A549 (cell line): Measurements from ENCODE around the gene PDIA6. TPM values are rescaled to one million over a fixed set of nuclear protein-coding genes. Genes with fewer than 3 reads are reported as not detected.

ENCODE experiments used
- ATAC-seq, 2 experiments: fragments of 200-7000 bp in 1 of 2; fragments of >200 bp in 1 of 2; cut with Nextera tagmentation in 1 of 2; cut with Tn5 transposase in 1 of 2; 3 replicates each; pipeline versions ENCODE4 v1.8.0 to v1.9.1; 2018 to 2020; ENCODE audit warnings: mild to moderate bottlenecking in 1 of 2, moderate library complexity in 1 of 2
- CTCF ChIA-PET: fragments of 300-600 bp; sonication (Branson Sonifier 250); formaldehyde crosslinking; extraction: SDS; loops from one replicate; lab custom pipeline; 2021; ENCODE audit warnings: antibody characterized with exemption, inconsistent platforms; lab: Yijun Ruan, JAX
- POLR2A ChIA-PET: fragments of 350-600 bp; formaldehyde crosslinking; extraction: SDS; loops from one replicate; lab custom pipeline; 2021; ENCODE audit warnings: antibody characterized with exemption, inconsistent platforms; lab: Yijun Ruan, JAX
- DNase-seq, 2 experiments: peaks; one replicate each; pipeline versions ENCODE4 v3.0.0 to v3.0.0-alpha.2; 2011 to 2016; ENCODE audit warnings: low read depth in 1 of 2, low spot score in 1 of 2
- FAIRE-seq: peaks from 2 replicates; lab custom pipeline; 2011; peaks lifted over from hg19 to GRCh38; lab: Jason Lieb, UNC
- H3K27ac ChIP-seq, 2 experiments: fragments of >200 bp; sonication (Bioruptor Twin); formaldehyde crosslinking; 3 replicates each; pipeline ENCODE4 v1.5.1; 2016 to 2017
- H3K4me1 ChIP-seq: fragments of >200 bp; sonication (Bioruptor Twin); formaldehyde crosslinking; 3 replicates; pipeline ENCODE4 v1.6.1; 2016
- H3K4me2 ChIP-seq: fragments of >200 bp; sonication (Bioruptor Twin); formaldehyde crosslinking; 3 replicates; pipeline ENCODE4 v1.6.1; 2016
- H3K4me3 ChIP-seq: fragments of >200 bp; sonication (Bioruptor Twin); formaldehyde crosslinking; 3 replicates; pipeline ENCODE4 v1.5.1; 2016
- H3K9me3 ChIP-seq: fragments of >200 bp; sonication (Bioruptor Twin); formaldehyde crosslinking; 3 replicates; pipeline ENCODE4 v1.6.1; 2016
- BHLHE40 ChIP-seq: IDR thresholded peaks from 2 replicates; pipeline ENCODE4 v1.6.1; 2012; ENCODE audit warnings: low read depth, low read length, inconsistent platforms
- CBX2 ChIP-seq: fragments of 200-600 bp; sonication (generic); IDR thresholded peaks from 2 replicates; pipeline ENCODE4 v1.6.1; 2016; ENCODE audit warnings: low read depth, mild to moderate bottlenecking, borderline replicate concordance
- CHD2 ChIP-seq: fragments of 150-350 bp; IDR thresholded peaks from 2 replicates; pipeline ENCODE4 v1.6.1; 2014; ENCODE audit warnings: low read length; ENCODE audit not compliant: partially characterized antibody
- EHMT2 ChIP-seq: fragments of 200-600 bp; sonication (generic); IDR thresholded peaks from 2 replicates; pipeline ENCODE4 v1.6.1; 2016; ENCODE audit warnings: antibody characterized with exemption, low read depth, mild to moderate bottlenecking, moderate library complexity
- FOSB ChIP-seq: fragments of 250-450 bp; sonication (Bioruptor Pico); IDR thresholded peaks from 2 replicates; pipeline ENCODE4 v1.5.0; 2020; ENCODE audit warnings: mild to moderate bottlenecking, moderate library complexity
- HOXB13 ChIP-seq: fragments of 250-450 bp; sonication (Bioruptor Pico); IDR thresholded peaks from 2 replicates; pipeline ENCODE4 v1.5.0; 2020; ENCODE audit warnings: low read depth, mild to moderate bottlenecking, moderate library complexity
- HOXB5 ChIP-seq: fragments of 250-450 bp; sonication (Bioruptor Pico); IDR thresholded peaks from 2 replicates; pipeline ENCODE4 v1.5.0; 2020; ENCODE audit warnings: mild to moderate bottlenecking, moderate library complexity
- MAFK ChIP-seq: fragments of 450-650 bp; IDR thresholded peaks from 2 replicates; pipeline ENCODE4 v1.6.1; 2014; ENCODE audit not compliant: partially characterized antibody
- PHF8 ChIP-seq: fragments of 200-600 bp; sonication (generic); IDR thresholded peaks from 2 replicates; pipeline ENCODE4 v1.6.1; 2016; ENCODE audit warnings: low read depth, mild to moderate bottlenecking, antibody characterized with exemption, moderate library complexity, borderline replicate concordance
- RAD21 ChIP-seq, 2 experiments: fragments of >200 bp in 1 of 2; sonication (Bioruptor Twin) in 1 of 2; formaldehyde crosslinking in 1 of 2; IDR thresholded peaks in 1 of 2; conservative IDR thresholded peaks in 1 of 2; 2 replicates in 1 of 2; 3 replicates in 1 of 2; pipeline ENCODE4 v1.6.1; 2012 to 2018; ENCODE audit warnings: inconsistent platforms in 1 of 2
- RCOR1 ChIP-seq: fragments of 150-350 bp; IDR thresholded peaks from 2 replicates; pipeline ENCODE4 v1.6.1; 2014; ENCODE audit warnings: antibody characterized with exemption, low read length, low read depth
- SMC3 ChIP-seq: fragments of >200 bp; sonication (Bioruptor Twin); formaldehyde crosslinking; IDR thresholded peaks from 3 replicates; pipeline ENCODE4 v1.6.1; 2018; ENCODE audit warnings: inconsistent platforms
- TFCP2L1 ChIP-seq: fragments of 250-450 bp; sonication (Bioruptor Pico); IDR thresholded peaks from 2 replicates; pipeline ENCODE4 v1.5.0; 2021; ENCODE audit warnings: mild to moderate bottlenecking
- TP53 ChIP-seq: fragments of 250-450 bp; sonication (Bioruptor Pico); IDR thresholded peaks from 2 replicates; pipeline ENCODE4 v1.5.0; 2021; ENCODE audit warnings: mild to moderate bottlenecking, moderate library complexity
- ZNF302 ChIP-seq: fragments of 250-450 bp; sonication (Bioruptor Pico); IDR thresholded peaks from 2 replicates; pipeline ENCODE4 v1.9.0; 2021; ENCODE audit warnings: inconsistent platforms, mild to moderate bottlenecking, moderate library complexity
- ZSCAN20 ChIP-seq: fragments of 250-450 bp; sonication (Bioruptor Pico); IDR thresholded peaks from 2 replicates; pipeline ENCODE4 v1.8.0; 2022; ENCODE audit warnings: mild to moderate bottlenecking, moderate library complexity
- WGBS: methylation state at CpG from one replicate; pipeline ENCODE4 v1.1.6; 2017; ENCODE audit errors: missing lambda C conversion rate; 5-methylcytosine and 5-hydroxymethylcytosine counted together
- polyA plus RNA-seq, 4 experiments: library from polyadenylated mRNA; depleted of rRNA in 3 of 4; stranded (reverse); fragments of >200 nt; fragmentation: RNase III in 1 of 4; extraction: RNeasy Plus Mini Kit Qiagen cat#74134 plus additional on column Dnase treatment in 1 of 4; gene quantifications; 2 replicates in 3 of 4; 3 replicates in 1 of 4; pipeline ENCODE4 v1.2.3, GENCODE V29; 2011 to 2017
- TF ChIP-seq, protein P1 (sequence below): IDR thresholded peaks from 2 replicates; pipeline ENCODE4 v1.6.1; 2012
- TF ChIP-seq, protein P2 (sequence below): fragments of 250-450 bp; sonication (Bioruptor Pico); IDR thresholded peaks from 2 replicates; pipeline ENCODE4 v1.5.0; 2021; ENCODE audit warnings: mild to moderate bottlenecking, moderate library complexity, borderline replicate concordance
- TF ChIP-seq, protein P3 (sequence below): fragments of 250-450 bp; sonication (Bioruptor Pico); IDR thresholded peaks from 2 replicates; pipeline ENCODE4 v1.5.0; 2020; ENCODE audit warnings: low read depth, mild to moderate bottlenecking, moderate library complexity

Gene PDIA6
- polyA plus RNA-seq, 2 of the 4 experiments (the other 2 are of a cell fraction): 322 to 442 TPM

GRCh38 chr2:10772201-10772867 is 40.3 kb downstream of the PDIA6 start:
- no peaks in the 10 kb centered on the region for H3K4me1 ChIP-seq
- H3K4me3 ChIP-seq: no peak overlapping the region
- TF ChIP-seq ZNF302 (no peak), SMC3 (no peak), CBX2 (no peak), MAFK (no peak), TFCP2L1 (CRISPR knock-in tag) (no peak), BHLHE40 (no peak), CHD2 (no peak), ZSCAN20 (no peak), RCOR1 (no peak), RAD21 (conservative IDR thresholded peaks at IDR 0.05 in 1 of 2, IDR thresholded peaks at IDR 0.05 in 1 of 2) (no peak), PHF8 (no peak)
- TF ChIP-seq, protein P1, sequence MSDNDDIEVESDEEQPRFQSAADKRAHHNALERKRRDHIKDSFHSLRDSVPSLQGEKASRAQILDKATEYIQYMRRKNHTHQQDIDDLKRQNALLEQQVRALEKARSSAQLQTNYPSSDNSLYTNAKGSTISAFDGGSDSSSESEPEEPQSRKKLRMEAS: no peak
- TF ChIP-seq, protein P2, sequence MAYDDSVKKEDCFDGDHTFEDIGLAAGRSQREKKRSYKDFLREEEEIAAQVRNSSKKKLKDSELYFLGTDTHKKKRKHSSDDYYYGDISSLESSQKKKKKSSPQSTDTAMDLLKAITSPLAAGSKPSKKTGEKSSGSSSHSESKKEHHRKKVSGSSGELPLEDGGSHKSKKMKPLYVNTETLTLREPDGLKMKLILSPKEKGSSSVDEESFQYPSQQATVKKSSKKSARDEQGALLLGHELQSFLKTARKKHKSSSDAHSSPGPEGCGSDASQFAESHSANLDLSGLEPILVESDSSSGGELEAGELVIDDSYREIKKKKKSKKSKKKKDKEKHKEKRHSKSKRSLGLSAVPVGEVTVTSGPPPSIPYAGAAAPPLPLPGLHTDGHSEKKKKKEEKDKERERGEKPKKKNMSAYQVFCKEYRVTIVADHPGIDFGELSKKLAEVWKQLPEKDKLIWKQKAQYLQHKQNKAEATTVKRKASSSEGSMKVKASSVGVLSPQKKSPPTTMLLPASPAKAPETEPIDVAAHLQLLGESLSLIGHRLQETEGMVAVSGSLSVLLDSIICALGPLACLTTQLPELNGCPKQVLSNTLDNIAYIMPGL: no peak
- 76% methylated on average over 12 of the region's 12 CpGs for WGBS
- H3K9me3 ChIP-seq: no peaks in the 10 kb centered on the region
- no peak overlapping the region for H3K4me2 ChIP-seq
- ChIA-PET POLR2A (no interaction called here), CTCF (interaction anchor here (0.6 to 1.8 kb wide), 4 partner anchors 12 to 37 kb away, joined by 3 to 5 read pairs (median 4); no protein-coding TSS in a partner anchor)
- ATAC-seq: no peak
- DNase-seq: no peak
- FAIRE-seq: no peak
- H3K27ac ChIP-seq: no peak overlapping the region

GRCh38 chr2:10771786-10772185 is 40.8 kb downstream of the PDIA6 start:
- ATAC-seq (no peak), DNase-seq (no peak), FAIRE-seq (no peak)
- Histone ChIP-seq H3K4me3 (no peak overlapping the region), H3K4me1 (no peaks in the 10 kb centered on the region), H3K4me2 (no peak overlapping the region), H3K27ac (no peak overlapping the region), H3K9me3 (no peaks in the 10 kb centered on the region)
- POLR2A ChIA-PET: no interaction called here
- CTCF ChIA-PET: interaction anchor here (0.9 to 1.8 kb wide), 3 partner anchors 13 to 22 kb away, joined by 3 to 5 read pairs (median 4); no protein-coding TSS in a partner anchor
- WGBS: 81% methylated on average over 13 of the region's 13 CpGs
- TF ChIP-seq, protein P3, sequence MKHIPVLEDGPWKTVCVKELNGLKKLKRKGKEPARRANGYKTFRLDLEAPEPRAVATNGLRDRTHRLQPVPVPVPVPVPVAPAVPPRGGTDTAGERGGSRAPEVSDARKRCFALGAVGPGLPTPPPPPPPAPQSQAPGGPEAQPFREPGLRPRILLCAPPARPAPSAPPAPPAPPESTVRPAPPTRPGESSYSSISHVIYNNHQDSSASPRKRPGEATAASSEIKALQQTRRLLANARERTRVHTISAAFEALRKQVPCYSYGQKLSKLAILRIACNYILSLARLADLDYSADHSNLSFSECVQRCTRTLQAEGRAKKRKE: no peak

GRCh38 chr2:10770956-10771750 is 41.4 kb downstream of the PDIA6 start:
- Histone ChIP-seq H3K4me3 (no peak overlapping the region), H3K9me3 (no peaks in the 10 kb centered on the region), H3K27ac (no peak overlapping the region), H3K4me1 (no peaks in the 10 kb centered on the region), H3K4me2 (no peak overlapping the region)
- no peak for TF ChIP-seq EHMT2
- TF ChIP-seq TP53 (CRISPR knock-in tag): no peak
- TF ChIP-seq HOXB5 (CRISPR knock-in tag): no peak
- no peak for TF ChIP-seq HOXB13 (CRISPR knock-in tag)
- TF ChIP-seq, protein P3: no peak
- TF ChIP-seq FOSB (CRISPR knock-in tag): no peak
- CTCF ChIA-PET: interaction anchor here (1.3 to 1.8 kb wide), 4 partner anchors 13 to 34 kb away, joined by 3 to 5 read pairs (median 4); no protein-coding TSS in a partner anchor
- FAIRE-seq (no peak), DNase-seq (no peak), ATAC-seq (no peak)
- POLR2A ChIA-PET: no interaction called here
- whole genome bisulfite sequencing: 73% methylated on average over 22 of the region's 22 CpGs
